Measurements from ENCODE around the gene PRKAR1A.

PRKAR1A gene

GRCh38 chr17:68568581-68568980, 56.4 kb downstream of the PRKAR1A start:
- intact Hi-C loops (cut with DNase I; ENCODE audit: low total_unique reads), result no loop called here
- TF ChIP-seq, protein P1, sequence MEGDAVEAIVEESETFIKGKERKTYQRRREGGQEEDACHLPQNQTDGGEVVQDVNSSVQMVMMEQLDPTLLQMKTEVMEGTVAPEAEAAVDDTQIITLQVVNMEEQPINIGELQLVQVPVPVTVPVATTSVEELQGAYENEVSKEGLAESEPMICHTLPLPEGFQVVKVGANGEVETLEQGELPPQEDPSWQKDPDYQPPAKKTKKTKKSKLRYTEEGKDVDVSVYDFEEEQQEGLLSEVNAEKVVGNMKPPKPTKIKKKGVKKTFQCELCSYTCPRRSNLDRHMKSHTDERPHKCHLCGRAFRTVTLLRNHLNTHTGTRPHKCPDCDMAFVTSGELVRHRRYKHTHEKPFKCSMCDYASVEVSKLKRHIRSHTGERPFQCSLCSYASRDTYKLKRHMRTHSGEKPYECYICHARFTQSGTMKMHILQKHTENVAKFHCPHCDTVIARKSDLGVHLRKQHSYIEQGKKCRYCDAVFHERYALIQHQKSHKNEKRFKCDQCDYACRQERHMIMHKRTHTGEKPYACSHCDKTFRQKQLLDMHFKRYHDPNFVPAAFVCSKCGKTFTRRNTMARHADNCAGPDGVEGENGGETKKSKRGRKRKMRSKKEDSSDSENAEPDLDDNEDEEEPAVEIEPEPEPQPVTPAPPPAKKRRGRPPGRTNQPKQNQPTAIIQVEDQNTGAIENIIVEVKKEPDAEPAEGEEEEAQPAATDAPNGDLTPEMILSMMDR (IDR thresholded peaks at IDR 0.05), result no peak
- Histone ChIP-seq H3K36me3 (no peaks in the 10 kb centered on the region), H3K27me3 (no peaks in the 10 kb centered on the region), H3K4me1 (no peaks in the 10 kb centered on the region), H3K9me3 (no peaks in the 10 kb centered on the region), H3K4me3 (no peak overlapping the region), H3K27ac (no peak overlapping the region)
- DNase-seq, result no peak

DNA sequence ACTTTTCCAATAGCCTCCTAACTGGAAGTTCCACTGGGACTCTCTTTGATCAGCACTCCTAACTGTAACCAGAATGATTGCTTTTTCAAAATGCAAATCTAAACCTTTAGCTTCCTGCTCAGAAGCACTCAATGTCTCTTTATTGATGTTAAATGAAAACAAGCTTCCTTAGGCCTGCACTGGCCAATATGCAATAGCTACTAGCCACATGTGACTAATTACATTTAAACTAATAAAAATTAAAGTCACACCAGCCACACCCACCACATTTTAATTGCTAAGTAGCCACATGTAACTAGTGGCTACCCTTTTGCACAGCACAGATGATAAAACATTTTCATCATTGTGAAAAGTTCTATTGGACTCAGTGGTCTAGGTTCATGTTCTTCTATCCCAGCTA, 57.1 kb downstream of the PRKAR1A start:
- DNase-seq, result no peak
- intact Hi-C loops (cut with DNase I; ENCODE audit: low total_unique reads), result no loop called here
- Histone ChIP-seq H3K9me3 (no peaks in the 10 kb centered on the region), H3K4me3 (no peak overlapping the region), H3K4me1 (no peaks in the 10 kb centered on the region), H3K27me3 (no peaks in the 10 kb centered on the region), H3K36me3 (no peaks in the 10 kb centered on the region), H3K27ac (no peak overlapping the region)
- TF ChIP-seq, protein P1 (IDR thresholded peaks at IDR 0.05), result no peak

- DNase-seq, result no peak
- Histone ChIP-seq H3K36me3 (no peaks in the 10 kb centered on the region), H3K4me3 (no peak overlapping the region), H3K27ac (no peak overlapping the region), H3K9me3 (no peaks in the 10 kb centered on the region), H3K4me1 (no peaks in the 10 kb centered on the region), H3K27me3 (no peaks in the 10 kb centered on the region)
- TF ChIP-seq, protein P1 (IDR thresholded peaks at IDR 0.05), result no peak
- intact Hi-C loops (cut with DNase I; ENCODE audit: low total_unique reads), result no loop called here
These were observed 58.3 kb downstream of the PRKAR1A start for GRCh38 chr17:68570526-68570925.

GRCh38 chr17:68572138-68572842, 60.1 kb downstream of the PRKAR1A start:
- Histone ChIP-seq H3K4me3 (no peak overlapping the region), H3K27ac (no peak overlapping the region), H3K4me1 (no peaks in the 10 kb centered on the region), H3K27me3 (no peaks in the 10 kb centered on the region), H3K36me3 (no peaks in the 10 kb centered on the region), H3K9me3 (no peaks in the 10 kb centered on the region)
- no peak for DNase-seq
- TF ChIP-seq, protein P1 (IDR thresholded peaks at IDR 0.05), result no peak
- intact Hi-C loops (cut with DNase I; ENCODE audit: low total_unique reads), result no loop called here

DNA sequence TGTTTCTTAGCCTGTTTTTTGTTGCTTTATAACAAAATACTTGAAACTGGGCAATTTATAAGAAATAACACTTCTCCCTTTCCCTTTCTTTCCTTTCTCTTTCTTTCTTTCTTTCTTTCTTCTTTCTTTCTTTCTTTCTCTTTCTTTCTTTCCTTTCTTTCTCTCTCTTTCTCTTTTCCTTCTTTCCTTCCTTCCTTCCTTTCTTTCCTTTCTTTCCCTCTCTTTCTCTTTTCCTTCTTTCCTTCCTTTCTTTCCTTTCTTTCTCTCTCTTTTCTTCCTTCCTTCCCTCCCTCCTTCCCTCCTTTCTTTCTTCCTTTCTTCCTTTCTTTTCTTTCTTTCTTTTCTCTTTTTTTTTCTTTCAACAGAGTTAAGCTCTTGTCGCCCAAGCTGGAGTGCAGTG, 61.1 kb downstream of the PRKAR1A start:
- no peaks in the 10 kb centered on the region for H3K4me1 ChIP-seq
- no peak overlapping the region for H3K4me3 ChIP-seq
- DNase-seq, result no peak
- intact Hi-C loops (cut with DNase I; ENCODE audit: low total_unique reads), result no loop called here
- H3K27ac ChIP-seq, result no peak overlapping the region
- H3K9me3 ChIP-seq, result no peaks in the 10 kb centered on the region
- no peaks in the 10 kb centered on the region for H3K36me3 ChIP-seq
- TF ChIP-seq, protein P1 (IDR thresholded peaks at IDR 0.05), result no peak
- no peaks in the 10 kb centered on the region for H3K27me3 ChIP-seq

DNA sequence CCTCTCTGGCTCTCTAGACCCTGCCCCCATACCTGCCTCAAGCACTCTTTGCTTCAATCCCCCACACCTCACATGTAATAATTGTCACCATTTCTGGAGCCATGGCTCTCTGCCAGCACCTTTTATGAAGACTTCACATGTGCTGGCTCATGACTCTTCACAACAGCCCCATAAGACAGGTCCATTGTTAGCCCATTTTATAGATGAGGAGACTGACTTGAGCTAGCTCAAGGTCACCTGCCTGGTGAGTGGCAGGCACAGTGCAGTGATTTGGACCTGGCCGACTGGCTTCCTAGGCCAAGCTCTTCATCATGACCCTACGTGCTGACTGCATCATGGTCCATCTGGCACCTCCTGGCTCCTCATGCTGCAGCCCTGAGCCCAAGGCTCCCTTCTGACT, 63.9 kb downstream of the PRKAR1A start:
- no peak overlapping the region for H3K4me3 ChIP-seq
- no peaks in the 10 kb centered on the region for H3K9me3 ChIP-seq
- H3K27me3 ChIP-seq, result no peaks in the 10 kb centered on the region
- no peak for DNase-seq
- peaks cover 0 to 5% (median 0%) of the 10 kb centered on the region in 4 donors for H3K4me1 ChIP-seq
- H3K36me3 ChIP-seq, result no peaks in the 10 kb centered on the region
- intact Hi-C loops (cut with DNase I; ENCODE audit: low total_unique reads), result no loop called here
- TF ChIP-seq, protein P1 (IDR thresholded peaks at IDR 0.05), result no peak
- H3K27ac ChIP-seq, result no peak overlapping the region

Data from tibial artery (tissue), 4 donors.